Measurements from ENCODE around the gene WAPL. TPM values are rescaled to one million over a fixed set of nuclear protein-coding genes. Genes with fewer than 3 reads are reported as not detected.

Gene WAPL
- total and polyA plus RNA-seq, 7 donors = 15.0 to 44.2 (median 33.8) TPM

GRCh38 chr10:86387178-86387794, 134.3 kb downstream of the WAPL start:
- H3K4me3 ChIP-seq = no peak overlapping the region
- DNase-seq = peak; percentile 21
- WGBS, 2 donors = 65 to 79% methylated on average over 7 of the region's 7 CpGs
- H3K27ac ChIP-seq = no peak overlapping the region
- peaks cover 10 to 35% (median 14%) of the 10 kb centered on the region in 3 donors for H3K27me3 ChIP-seq
- no peak for TF ChIP-seq CTCF (IDR thresholded peaks at IDR 0.05)
- TF ChIP-seq EP300 (IDR thresholded peaks at IDR 0.05) = no peak
- TF ChIP-seq POLR2AphosphoS5 (IDR thresholded peaks at IDR 0.05) = no peak
- no peak for TF ChIP-seq POLR2A (IDR thresholded peaks at IDR 0.05)
- no peaks in the 10 kb centered on the region for H3K36me3 ChIP-seq
- H3K4me1 ChIP-seq = peaks cover 0 to 10% (median 9%) of the 10 kb centered on the region in 4 donors
- intact Hi-C loops (cut with DNase I) = no loop called here
- H3K9me3 ChIP-seq = no peaks in the 10 kb centered on the region

DNA sequence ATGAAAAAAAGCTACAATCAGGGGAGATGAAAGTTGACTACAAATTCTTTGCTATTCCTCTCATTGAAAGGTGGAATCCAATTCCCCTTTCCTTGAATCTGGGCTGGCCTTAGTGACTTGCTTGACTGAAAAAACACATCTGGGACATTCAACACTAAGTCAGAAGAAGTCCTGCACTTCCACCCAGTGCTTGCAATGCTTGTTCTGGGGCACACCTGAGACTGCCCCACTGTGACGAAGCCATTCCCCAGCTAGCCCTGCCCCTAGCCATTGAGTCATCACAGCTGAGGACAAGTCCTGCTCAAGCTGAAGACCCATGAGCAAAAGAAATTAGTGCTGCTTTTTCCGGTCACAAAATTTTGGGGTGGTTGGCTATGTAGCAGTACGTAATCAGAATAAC, 135.8 kb downstream of the WAPL start:
- no peak overlapping the region for H3K27ac ChIP-seq
- H3K36me3 ChIP-seq = no peaks in the 10 kb centered on the region
- DNase-seq = peak; percentile 40
- peaks cover 0 to 10% (median 9%) of the 10 kb centered on the region in 4 donors for H3K4me1 ChIP-seq
- peaks cover 10 to 41% (median 14%) of the 10 kb centered on the region in 3 donors for H3K27me3 ChIP-seq
- 91 to 94% methylated on average over 3 of the region's 3 CpGs for whole genome bisulfite sequencing, 2 donors
- H3K9me3 ChIP-seq = no peaks in the 10 kb centered on the region
- no peak for TF ChIP-seq POLR2AphosphoS5 (IDR thresholded peaks at IDR 0.05)
- TF ChIP-seq EP300 (IDR thresholded peaks at IDR 0.05) = no peak
- TF ChIP-seq POLR2A (IDR thresholded peaks at IDR 0.05) = no peak
- TF ChIP-seq CTCF (IDR thresholded peaks at IDR 0.05) = no peak
- intact Hi-C loops (cut with DNase I) = no loop called here
- no peak overlapping the region for H3K4me3 ChIP-seq

Small RNAs within 50 kb of the gene (small RNA-seq; reads per million reads assigned to genes)
- gene RNU6-780P = 0 reads per million in 3 donors

Other genes starting within 250 kb of the WAPL start
- 1 to 10 TPM in 3 of 4 donors, under 1 TPM in 1; 0.66 to 4.7 (median 1.5) TPM for gene GRID1, start 155.0 kb downstream of the WAPL start, total RNA-seq
- 1 to 10 TPM in 1 of 3 donors, not detected in 2; 1.1 TPM for gene GRID1, start 155.0 kb downstream of the WAPL start, polyA plus RNA-seq
- gene OPN4, start 132.8 kb upstream of the WAPL start, total RNA-seq = not detected
- under 1 TPM in 1 of 3 donors, not detected in 2; 0.04 TPM for gene OPN4, start 132.8 kb upstream of the WAPL start, polyA plus RNA-seq
- gene LDB3, start 146.7 kb upstream of the WAPL start, total RNA-seq = 10 to 100 TPM; 13.2 to 42.1 (median 22.4) TPM
- 1 to 10 TPM; 1.2 to 1.9 (median 1.8) TPM for gene LDB3, start 146.7 kb upstream of the WAPL start, polyA plus RNA-seq
- 100 to 1,000 TPM in 3 of 4 donors, 10 to 100 TPM in 1; 84.2 to 145 (median 120) TPM for gene BMPR1A, start 234.8 kb upstream of the WAPL start, total RNA-seq
- 10 to 100 TPM in 1 of 3 donors, 1 to 10 TPM in 2; 5.5 to 16.1 (median 7.8) TPM for gene BMPR1A, start 234.8 kb upstream of the WAPL start, polyA plus RNA-seq

Data from sigmoid colon (tissue), 7 donors.